Panc1 (cell line): ENCODE data around the gene PHPT1. TPM values are rescaled to one million over a fixed set of nuclear protein-coding genes. Genes with fewer than 3 reads are reported as not detected.

ENCODE experiments used
- ATAC-seq: fragments of 200-7000 bp; cut with Tn5 transposase; 2 replicates; pipeline ENCODE4 v1.9.1; 2020; ENCODE audit warnings: mild to moderate bottlenecking, moderate library complexity
- BruUV-seq: library from RNA; stranded (reverse); fragments of 400-500 nt; replicated peaks from 2 replicates; lab custom pipeline; 2021; lab: Mats Ljungman, UMichigan
- CTCF ChIA-PET: fragments of 300-600 bp; sonication (Branson Sonifier 250); formaldehyde crosslinking; loops from one replicate; lab custom pipeline; 2022; ENCODE audit warnings: antibody characterized with exemption; lab: Charles Lee
- POLR2A ChIA-PET: fragments of 300-600 bp; sonication (Branson Sonifier 250); formaldehyde crosslinking; loops from one replicate; lab custom pipeline; 2022; ENCODE audit warnings: antibody characterized with exemption; lab: Charles Lee
- DNase-seq: peaks from one replicate; pipeline ENCODE4 v3.0.0-alpha.2; 2010; ENCODE audit warnings: low read depth, low spot score
- H3K27ac ChIP-seq: 2 replicates; pipeline ENCODE4 v1.5.1; 2011; ENCODE audit warnings: mild to moderate bottlenecking, low read length, inconsistent platforms
- H3K27me3 ChIP-seq: fragments of 200-500 bp; sonication (Bioruptor generic); 2 replicates; pipeline ENCODE4 v1.6.0; 2014; ENCODE audit warnings: low read length, inconsistent platforms; ENCODE audit not compliant: control insufficient read depth, insufficient read depth
- H3K36me3 ChIP-seq: fragments of 200-500 bp; sonication (Bioruptor generic); 2 replicates; pipeline ENCODE4 v1.5.1; 2014; ENCODE audit warnings: inconsistent platforms, mild to moderate bottlenecking, low read length, moderate library complexity; ENCODE audit not compliant: control insufficient read depth, insufficient read depth
- H3K4me1 ChIP-seq: 2 replicates; pipeline ENCODE4 v1.5.1; 2011; ENCODE audit warnings: inconsistent platforms, mild to moderate bottlenecking, low read length, moderate library complexity; ENCODE audit not compliant: control insufficient read depth, insufficient read depth
- H3K4me3 ChIP-seq, 2 experiments: 2 replicates each; pipeline ENCODE4 v1.5.1; 2011 to 2012; ENCODE audit warnings: low read depth in 2 of 2, low read length in 2 of 2, mild to moderate bottlenecking in 2 of 2, inconsistent platforms in 1 of 2, moderate library complexity in 1 of 2
- H3K9me3 ChIP-seq: fragments of 200-500 bp; sonication (Bioruptor generic); 2 replicates; pipeline ENCODE4 v1.5.1; 2014; ENCODE audit warnings: low read depth, mild to moderate bottlenecking, inconsistent platforms, low read length, moderate library complexity; ENCODE audit not compliant: control insufficient read depth, insufficient read depth
- POLR2AphosphoS5 ChIP-seq: IDR thresholded peaks from 2 replicates; pipeline ENCODE4 v1.6.1; 2012; ENCODE audit warnings: mild to moderate bottlenecking, low read depth, low read length, moderate library complexity
- SIN3A ChIP-seq: IDR thresholded peaks from 2 replicates; pipeline ENCODE4 v1.6.1; 2012; ENCODE audit warnings: low read depth, mild to moderate bottlenecking, low read length, moderate library complexity, borderline replicate concordance; ENCODE audit not compliant: insufficient read depth
- TCF7L2 ChIP-seq: IDR thresholded peaks from 2 replicates; pipeline ENCODE4 v1.6.1; 2011; ENCODE audit warnings: mild to moderate bottlenecking, low read depth, low read length, inconsistent platforms
- in situ Hi-C: cut with HindIII; loops from 2 replicates; pipeline ENCODE4 v1.10.0; 2016; ENCODE audit warnings: low sequenced_read_pairs, low pct_unique_long_range_greater_than_20kb
- intact Hi-C: fragments of 100-400 bp; cut with micrococcal nuclease; formaldehyde crosslinking; loops from one replicate; pipeline ENCODE4 v1.10.0; 2022; ENCODE audit not compliant: unreplicated experiment
- total RNA-seq: library from RNA; stranded (reverse); gene quantifications from one replicate; pipeline ENCODE4 v1.2.1, GENCODE V29; 2021; ENCODE audit not compliant: unreplicated experiment
- TF ChIP-seq, protein P1 (sequence below), 2 experiments: IDR thresholded peaks; 2 replicates each; pipeline ENCODE4 v1.6.1; 2011 to 2012; ENCODE audit warnings: low read depth in 2 of 2, control low read depth in 1 of 2, low read length in 1 of 2, mild to moderate bottlenecking in 1 of 2, moderate library complexity in 1 of 2; ENCODE audit not compliant: insufficient read depth in 1 of 2
- TF ChIP-seq, protein P2 (sequence below): fragments of 450-650 bp; IDR thresholded peaks from 2 replicates; pipeline ENCODE4 v1.5.1; 2017; ENCODE audit warnings: mild to moderate bottlenecking

Gene PHPT1
- total RNA-seq, 1 experiment from 2014 or later, result 204 TPM

DNA sequence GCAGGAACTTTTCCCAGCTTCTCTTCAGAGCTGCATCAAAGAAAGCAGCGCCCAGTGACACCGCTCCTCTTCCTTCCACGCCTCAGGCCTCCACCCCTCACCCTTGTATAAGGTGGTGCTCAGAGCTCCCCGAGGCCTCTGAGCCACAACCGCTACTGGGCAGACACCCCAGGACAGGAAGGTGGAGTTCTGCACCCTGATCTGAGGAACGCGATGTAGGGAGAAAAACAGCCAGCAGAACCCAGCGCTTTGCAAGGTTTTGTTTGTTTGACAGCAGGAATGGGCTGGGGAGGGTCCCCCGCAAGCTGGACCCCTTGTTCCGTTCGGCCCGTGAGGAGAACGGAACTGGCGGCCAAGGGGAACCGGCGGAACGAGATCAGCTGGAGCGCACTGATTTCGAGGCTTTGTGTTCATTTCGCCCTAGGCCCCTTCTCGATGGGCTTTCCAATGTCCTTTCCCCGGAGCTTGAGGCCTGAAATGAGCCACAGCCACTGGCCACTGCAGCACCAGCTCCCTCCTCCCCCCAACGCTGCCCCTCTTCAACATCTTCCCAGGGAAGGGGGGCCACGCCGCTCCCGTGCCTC, 12.8 kb downstream of the PHPT1 start:
- Histone ChIP-seq H3K9me3 (no peaks in the 10 kb centered on the region), H3K36me3 (no peaks in the 10 kb centered on the region; the same call in 1 of the 2 replicates), H3K4me3 (no peak overlapping the region), H3K4me1 (peaks cover 30% of the 10 kb centered on the region), H3K27me3 (no peaks in the 10 kb centered on the region), H3K27ac (no peak overlapping the region)
- no peak for ATAC-seq
- CTCF ChIA-PET, result interaction anchor here (0.6 kb wide), 1 partner anchor 22 kb away, joined by 3 read pairs; no protein-coding TSS in a partner anchor
- in situ Hi-C loops (no loop called here), intact Hi-C loops (no loop called here)
- POLR2A ChIA-PET, result no interaction called here
- DNase-seq, result no peak
- BruUV-seq, result no TSS peak
- TF ChIP-seq, protein P1, sequence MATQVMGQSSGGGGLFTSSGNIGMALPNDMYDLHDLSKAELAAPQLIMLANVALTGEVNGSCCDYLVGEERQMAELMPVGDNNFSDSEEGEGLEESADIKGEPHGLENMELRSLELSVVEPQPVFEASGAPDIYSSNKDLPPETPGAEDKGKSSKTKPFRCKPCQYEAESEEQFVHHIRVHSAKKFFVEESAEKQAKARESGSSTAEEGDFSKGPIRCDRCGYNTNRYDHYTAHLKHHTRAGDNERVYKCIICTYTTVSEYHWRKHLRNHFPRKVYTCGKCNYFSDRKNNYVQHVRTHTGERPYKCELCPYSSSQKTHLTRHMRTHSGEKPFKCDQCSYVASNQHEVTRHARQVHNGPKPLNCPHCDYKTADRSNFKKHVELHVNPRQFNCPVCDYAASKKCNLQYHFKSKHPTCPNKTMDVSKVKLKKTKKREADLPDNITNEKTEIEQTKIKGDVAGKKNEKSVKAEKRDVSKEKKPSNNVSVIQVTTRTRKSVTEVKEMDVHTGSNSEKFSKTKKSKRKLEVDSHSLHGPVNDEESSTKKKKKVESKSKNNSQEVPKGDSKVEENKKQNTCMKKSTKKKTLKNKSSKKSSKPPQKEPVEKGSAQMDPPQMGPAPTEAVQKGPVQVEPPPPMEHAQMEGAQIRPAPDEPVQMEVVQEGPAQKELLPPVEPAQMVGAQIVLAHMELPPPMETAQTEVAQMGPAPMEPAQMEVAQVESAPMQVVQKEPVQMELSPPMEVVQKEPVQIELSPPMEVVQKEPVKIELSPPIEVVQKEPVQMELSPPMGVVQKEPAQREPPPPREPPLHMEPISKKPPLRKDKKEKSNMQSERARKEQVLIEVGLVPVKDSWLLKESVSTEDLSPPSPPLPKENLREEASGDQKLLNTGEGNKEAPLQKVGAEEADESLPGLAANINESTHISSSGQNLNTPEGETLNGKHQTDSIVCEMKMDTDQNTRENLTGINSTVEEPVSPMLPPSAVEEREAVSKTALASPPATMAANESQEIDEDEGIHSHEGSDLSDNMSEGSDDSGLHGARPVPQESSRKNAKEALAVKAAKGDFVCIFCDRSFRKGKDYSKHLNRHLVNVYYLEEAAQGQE (IDR thresholded peaks at IDR 0.05; ENCODE audit: insufficient read depth in 1 of 2, low read depth in 2 of 2, low read length in 1 of 2), result no peak
- no peak for TF ChIP-seq SIN3A
- no peak for TF ChIP-seq TCF7L2
- no peak for TF ChIP-seq POLR2AphosphoS5
- TF ChIP-seq, protein P2, sequence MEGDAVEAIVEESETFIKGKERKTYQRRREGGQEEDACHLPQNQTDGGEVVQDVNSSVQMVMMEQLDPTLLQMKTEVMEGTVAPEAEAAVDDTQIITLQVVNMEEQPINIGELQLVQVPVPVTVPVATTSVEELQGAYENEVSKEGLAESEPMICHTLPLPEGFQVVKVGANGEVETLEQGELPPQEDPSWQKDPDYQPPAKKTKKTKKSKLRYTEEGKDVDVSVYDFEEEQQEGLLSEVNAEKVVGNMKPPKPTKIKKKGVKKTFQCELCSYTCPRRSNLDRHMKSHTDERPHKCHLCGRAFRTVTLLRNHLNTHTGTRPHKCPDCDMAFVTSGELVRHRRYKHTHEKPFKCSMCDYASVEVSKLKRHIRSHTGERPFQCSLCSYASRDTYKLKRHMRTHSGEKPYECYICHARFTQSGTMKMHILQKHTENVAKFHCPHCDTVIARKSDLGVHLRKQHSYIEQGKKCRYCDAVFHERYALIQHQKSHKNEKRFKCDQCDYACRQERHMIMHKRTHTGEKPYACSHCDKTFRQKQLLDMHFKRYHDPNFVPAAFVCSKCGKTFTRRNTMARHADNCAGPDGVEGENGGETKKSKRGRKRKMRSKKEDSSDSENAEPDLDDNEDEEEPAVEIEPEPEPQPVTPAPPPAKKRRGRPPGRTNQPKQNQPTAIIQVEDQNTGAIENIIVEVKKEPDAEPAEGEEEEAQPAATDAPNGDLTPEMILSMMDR, result no peak

DNA sequence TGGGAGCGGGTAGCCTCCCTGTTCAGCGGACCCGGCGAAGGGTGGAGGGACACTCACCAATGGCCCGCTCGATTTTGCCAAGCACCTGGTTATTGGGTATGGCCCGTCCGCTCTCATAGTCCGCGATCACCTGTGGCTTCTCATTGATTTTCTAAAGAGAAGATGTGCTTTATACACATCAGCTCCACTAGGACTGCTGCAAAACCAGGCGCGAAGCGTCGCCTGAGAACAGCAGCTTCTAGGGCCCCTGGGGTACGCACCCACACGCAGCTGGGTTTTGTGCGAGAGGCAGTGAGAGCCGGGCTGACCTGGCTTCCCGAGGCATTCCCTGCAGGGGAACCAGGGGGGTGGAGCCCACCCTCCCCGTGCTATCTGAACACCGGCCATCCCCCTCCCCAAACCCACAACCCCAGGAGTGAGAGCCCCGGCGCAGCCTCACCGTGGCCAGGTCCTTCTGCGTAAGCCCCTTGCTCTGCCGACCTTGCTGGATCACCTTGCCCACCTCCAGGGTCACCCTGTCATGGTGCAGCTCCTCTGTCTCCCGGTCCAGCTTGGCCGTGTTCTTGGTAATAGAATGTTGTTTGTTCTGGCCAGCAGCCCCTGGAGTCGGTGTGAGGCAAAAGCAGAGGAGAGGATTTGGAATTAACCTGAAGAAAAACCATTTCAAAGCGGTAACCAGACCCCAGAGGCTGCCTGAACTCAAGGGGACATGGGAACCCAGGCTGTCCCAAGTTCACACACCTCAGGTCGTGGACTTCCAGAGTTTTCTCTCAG, 13.8 kb downstream of the PHPT1 start:
- intact Hi-C loops, result no loop called here
- POLR2A ChIA-PET, result no interaction called here
- no peak overlapping the region for H3K27ac ChIP-seq

More for the DNA sequence above, 13.8 kb downstream of the PHPT1 start:
- no peaks in the 10 kb centered on the region; the same call in 1 of the 2 replicates for H3K36me3 ChIP-seq
- H3K9me3 ChIP-seq, result no peaks in the 10 kb centered on the region
- TF ChIP-seq, protein P2, result no peak
- TF ChIP-seq, protein P1 (IDR thresholded peaks at IDR 0.05; ENCODE audit: insufficient read depth in 1 of 2, low read depth in 2 of 2, low read length in 1 of 2), result no peak
- TF ChIP-seq POLR2AphosphoS5 (no peak), SIN3A (no peak), TCF7L2 (no peak)
- in situ Hi-C loops, result no loop called here
- CTCF ChIA-PET, result no interaction called here
- no peak for ATAC-seq
- DNase-seq, result no peak
- peaks cover 25% of the 10 kb centered on the region for H3K4me1 ChIP-seq
- H3K4me3 ChIP-seq, result no peak overlapping the region
- no TSS peak for BruUV-seq
- H3K27me3 ChIP-seq, result no peaks in the 10 kb centered on the region
